HL-60 (cell line): Measurements from ENCODE around the gene IL18.

Experiments
- CTCF ChIP-seq: IDR thresholded peaks from one replicate; pipeline ENCODE4 v1.5.1; 2011; ENCODE audit warnings: low read length, control low read depth, inconsistent platforms; ENCODE audit not compliant: insufficient read depth
- GABPA ChIP-seq: IDR thresholded peaks from 2 replicates; pipeline ENCODE4 v1.6.1; 2012; ENCODE audit warnings: low read depth
- POLR2AphosphoS5 ChIP-seq: IDR thresholded peaks from 2 replicates; pipeline ENCODE4 v1.6.1; 2012; ENCODE audit warnings: low read depth

GRCh38 chr11:112127056-112127455 is 36.8 kb downstream of the IL18 start:
- TF ChIP-seq CTCF (no peak), GABPA (no peak), POLR2AphosphoS5 (no peak)
